ENCODE results near the gene EIF4G1. TPM values are rescaled to one million over a fixed set of nuclear protein-coding genes. Genes with fewer than 3 reads are reported as not detected.

EIF4G1 gene
- total RNA-seq, 1 donor from 2014 or later = 490 TPM

GRCh38 chr3:184333190-184333589, 18.8 kb downstream of the EIF4G1 start:
- peaks cover 61% of the 10 kb centered on the region for H3K4me1 Mint-ChIP-seq (ENCODE audit: low read depth, unreplicated experiment)

GRCh38 chr3:184333700-184334099, 19.3 kb downstream of the EIF4G1 start:
- peaks cover 71% of the 10 kb centered on the region for H4K20me1 ChIP-seq (ENCODE audit: insufficient read depth, low read length)
- no peaks in the 10 kb centered on the region for H3K27me3 ChIP-seq (ENCODE audit: insufficient read depth, low read length)
- no peak overlapping the region for H3K4me3 ChIP-seq (ENCODE audit: insufficient read depth, low read depth, low read length)
- H3K9ac ChIP-seq (ENCODE audit: low read length) = peak overlapping the region; percentile 71
- Mint-ChIP-seq H3K4me1 (ENCODE audit: low read depth, unreplicated experiment) (peaks cover 64% of the 10 kb centered on the region), H3K27me3 (ENCODE audit: low read depth, unreplicated experiment) (no peaks in the 10 kb centered on the region), H3K36me3 (ENCODE audit: low read depth, unreplicated experiment) (peaks cover 33% of the 10 kb centered on the region), H3K9me3 (ENCODE audit: unreplicated experiment) (no peaks in the 10 kb centered on the region), H3K27ac (ENCODE audit: unreplicated experiment) (peak overlapping the region; percentile 96), H3K4me3 (ENCODE audit: unreplicated experiment) (peak overlapping the region; percentile 24)
- H3K36me3 ChIP-seq (ENCODE audit: insufficient read depth, low read length) = peaks cover 46% of the 10 kb centered on the region
- H3K4me2 ChIP-seq (ENCODE audit: low read length) = peak overlapping the region; percentile 4
- FAIRE-seq (no peak), DNase-seq (ENCODE audit: low read depth) (no peak)
- H3K4me1 ChIP-seq (ENCODE audit: insufficient read depth, low read length) = peaks cover 73% of the 10 kb centered on the region
- TF ChIP-seq EZH2 (IDR thresholded peaks at IDR 0.05; ENCODE audit: insufficient read depth, low read length) = no peak
- no peak for TF ChIP-seq CTCF (IDR thresholded peaks at IDR 0.05; ENCODE audit: insufficient read depth, low read depth, low read length)
- H3K79me2 ChIP-seq (ENCODE audit: insufficient read depth, low read length) = peaks cover 57% of the 10 kb centered on the region
- no peaks in the 10 kb centered on the region for H3K9me3 ChIP-seq (ENCODE audit: insufficient read depth, low read depth, low read length)
- H2AFZ ChIP-seq (ENCODE audit: low read depth, low read length) = no peak overlapping the region
- H3K27ac ChIP-seq (ENCODE audit: low read depth, low read length) = peak overlapping the region; percentile 96

More at GRCh38 chr3:184333190-184333589, 18.8 kb downstream of the EIF4G1 start:
- H3K4me1 ChIP-seq (ENCODE audit: insufficient read depth, low read length) = peaks cover 68% of the 10 kb centered on the region
- peak overlapping the region; percentile 96 for H3K27ac ChIP-seq (ENCODE audit: low read depth, low read length)
- peak overlapping the region; percentile 51 for H3K4me2 ChIP-seq (ENCODE audit: low read length)
- DNase-seq (ENCODE audit: low read depth) = no peak
- H3K9ac ChIP-seq (ENCODE audit: low read length) = peak overlapping the region; percentile 71
- peaks cover 38% of the 10 kb centered on the region for H3K36me3 Mint-ChIP-seq (ENCODE audit: low read depth, unreplicated experiment)
- H3K4me3 Mint-ChIP-seq (ENCODE audit: unreplicated experiment) = no peak overlapping the region
- TF ChIP-seq EZH2 (IDR thresholded peaks at IDR 0.05; ENCODE audit: insufficient read depth, low read length) (no peak), CTCF (IDR thresholded peaks at IDR 0.05; ENCODE audit: insufficient read depth, low read depth, low read length) (no peak)
- H4K20me1 ChIP-seq (ENCODE audit: insufficient read depth, low read length) = peaks cover 76% of the 10 kb centered on the region
- H3K9me3 Mint-ChIP-seq (ENCODE audit: unreplicated experiment) = no peaks in the 10 kb centered on the region
- no peak overlapping the region for H2AFZ ChIP-seq (ENCODE audit: low read depth, low read length)
- H3K27me3 ChIP-seq (ENCODE audit: insufficient read depth, low read length) = no peaks in the 10 kb centered on the region
- H3K9me3 ChIP-seq (ENCODE audit: insufficient read depth, low read depth, low read length) = no peaks in the 10 kb centered on the region
- H3K27me3 Mint-ChIP-seq (ENCODE audit: low read depth, unreplicated experiment) = no peaks in the 10 kb centered on the region
- H3K36me3 ChIP-seq (ENCODE audit: insufficient read depth, low read length) = peaks cover 52% of the 10 kb centered on the region
- peaks cover 62% of the 10 kb centered on the region for H3K79me2 ChIP-seq (ENCODE audit: insufficient read depth, low read length)
- peak overlapping the region; percentile 96 for H3K27ac Mint-ChIP-seq (ENCODE audit: unreplicated experiment)
- no peak for FAIRE-seq
- H3K4me3 ChIP-seq (ENCODE audit: insufficient read depth, low read depth, low read length) = no peak overlapping the region

- no peaks in the 10 kb centered on the region for H3K27me3 ChIP-seq (ENCODE audit: insufficient read depth, low read length)
- Mint-ChIP-seq H3K9me3 (ENCODE audit: unreplicated experiment) (no peaks in the 10 kb centered on the region), H3K4me3 (ENCODE audit: unreplicated experiment) (peak overlapping the region; percentile 63), H3K4me1 (ENCODE audit: low read depth, unreplicated experiment) (peaks cover 67% of the 10 kb centered on the region), H3K36me3 (ENCODE audit: low read depth, unreplicated experiment) (peaks cover 27% of the 10 kb centered on the region), H3K27me3 (ENCODE audit: low read depth, unreplicated experiment) (no peaks in the 10 kb centered on the region), H3K27ac (ENCODE audit: unreplicated experiment) (peak overlapping the region; percentile 96)
- H3K27ac ChIP-seq (ENCODE audit: low read depth, low read length) = peak overlapping the region; percentile 96
- H3K4me1 ChIP-seq (ENCODE audit: insufficient read depth, low read length) = peaks cover 79% of the 10 kb centered on the region
- no peak overlapping the region for H2AFZ ChIP-seq (ENCODE audit: low read depth, low read length)
- peaks cover 40% of the 10 kb centered on the region for H3K36me3 ChIP-seq (ENCODE audit: insufficient read depth, low read length)
- H3K79me2 ChIP-seq (ENCODE audit: insufficient read depth, low read length) = peaks cover 54% of the 10 kb centered on the region
- peak overlapping the region; percentile 84 for H3K9ac ChIP-seq (ENCODE audit: low read length)
- DNase-seq (ENCODE audit: low read depth) (peak; percentile 76), FAIRE-seq (peak; percentile 52)
- no peak for TF ChIP-seq EZH2 (IDR thresholded peaks at IDR 0.05; ENCODE audit: insufficient read depth, low read length)
- TF ChIP-seq CTCF (IDR thresholded peaks at IDR 0.05; ENCODE audit: insufficient read depth, low read depth, low read length) = no peak
- H3K4me3 ChIP-seq (ENCODE audit: insufficient read depth, low read depth, low read length) = no peak overlapping the region
- peak overlapping the region; percentile 4 for H3K4me2 ChIP-seq (ENCODE audit: low read length)
- peaks cover 67% of the 10 kb centered on the region for H4K20me1 ChIP-seq (ENCODE audit: insufficient read depth, low read length)
- no peaks in the 10 kb centered on the region for H3K9me3 ChIP-seq (ENCODE audit: insufficient read depth, low read depth, low read length)
Observed at GRCh38 chr3:184334470-184335158, 20.2 kb downstream of the EIF4G1 start.

Measured in astrocyte (in vitro differentiated cells and primary cell).